Loucy (cell line): ENCODE results near the gene PDE2A.

ENCODE experiments used
- EZH2phosphoT487 ChIP-seq: fragments of 200-600 bp; IDR thresholded peaks from 2 replicates; pipeline ENCODE4 v1.6.1; 2018; ENCODE audit warnings: antibody characterized with exemption, mild to moderate bottlenecking, moderate library complexity, borderline replicate concordance
- TF ChIP-seq, protein P1 (sequence below): fragments of 200-600 bp; sonication (generic); conservative IDR thresholded peaks from 2 replicates; pipeline ENCODE4 v1.5.1; 2014; ENCODE audit warnings: mild to moderate bottlenecking, antibody characterized with exemption, low read length

GRCh38 chr11:72616655-72617054 lies 57.6 kb downstream of the PDE2A start:
- TF ChIP-seq, protein P1, sequence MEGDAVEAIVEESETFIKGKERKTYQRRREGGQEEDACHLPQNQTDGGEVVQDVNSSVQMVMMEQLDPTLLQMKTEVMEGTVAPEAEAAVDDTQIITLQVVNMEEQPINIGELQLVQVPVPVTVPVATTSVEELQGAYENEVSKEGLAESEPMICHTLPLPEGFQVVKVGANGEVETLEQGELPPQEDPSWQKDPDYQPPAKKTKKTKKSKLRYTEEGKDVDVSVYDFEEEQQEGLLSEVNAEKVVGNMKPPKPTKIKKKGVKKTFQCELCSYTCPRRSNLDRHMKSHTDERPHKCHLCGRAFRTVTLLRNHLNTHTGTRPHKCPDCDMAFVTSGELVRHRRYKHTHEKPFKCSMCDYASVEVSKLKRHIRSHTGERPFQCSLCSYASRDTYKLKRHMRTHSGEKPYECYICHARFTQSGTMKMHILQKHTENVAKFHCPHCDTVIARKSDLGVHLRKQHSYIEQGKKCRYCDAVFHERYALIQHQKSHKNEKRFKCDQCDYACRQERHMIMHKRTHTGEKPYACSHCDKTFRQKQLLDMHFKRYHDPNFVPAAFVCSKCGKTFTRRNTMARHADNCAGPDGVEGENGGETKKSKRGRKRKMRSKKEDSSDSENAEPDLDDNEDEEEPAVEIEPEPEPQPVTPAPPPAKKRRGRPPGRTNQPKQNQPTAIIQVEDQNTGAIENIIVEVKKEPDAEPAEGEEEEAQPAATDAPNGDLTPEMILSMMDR: no peak
- no peak for TF ChIP-seq EZH2phosphoT487
